Fibroblast of lung (primary cell): ENCODE results near the gene SLC35F3. TPM values are rescaled to one million over a fixed set of nuclear protein-coding genes. Genes with fewer than 3 reads are reported as not detected.

Experiments
- DNase-seq, 2 donors: peaks; one replicate each; pipeline versions ENCODE4 v3.0.0 to v3.0.0-alpha.2; 2010; ENCODE audit warnings: low read depth in 2 of 2
- H2AFZ ChIP-seq: 2 replicates; pipeline ENCODE4 v1.5.1; 2012; ENCODE audit warnings: low read length, control low read depth, inconsistent platforms
- H3K27ac ChIP-seq: 2 replicates; pipeline ENCODE4 v1.5.1; 2011; ENCODE audit warnings: low read length, control low read depth; ENCODE audit not compliant: insufficient read depth
- H3K27me3 ChIP-seq: 2 replicates; pipeline ENCODE4 v1.5.1; 2011; ENCODE audit warnings: mild to moderate bottlenecking, low read length; ENCODE audit not compliant: control insufficient read depth, insufficient read depth
- H3K36me3 ChIP-seq: 2 replicates; pipeline ENCODE4 v1.5.1; 2011; ENCODE audit warnings: low read length; ENCODE audit not compliant: control insufficient read depth, insufficient read depth
- H3K4me1 ChIP-seq: 2 replicates; pipeline ENCODE4 v1.5.1; 2011; ENCODE audit warnings: low read length; ENCODE audit not compliant: control insufficient read depth, insufficient read depth; ENCODE audit errors: extremely low read depth
- H3K4me2 ChIP-seq: 2 replicates; pipeline ENCODE4 v1.5.1; 2011; ENCODE audit warnings: low read length, control low read depth; ENCODE audit not compliant: insufficient read depth; ENCODE audit errors: extremely low read depth
- H3K4me3 ChIP-seq, 4 experiments: fragments of 200-600 bp in 1 of 4; sonication (generic) in 1 of 4; replicated peaks in 1 of 4; 2 replicates each; pipeline ENCODE4 v1.5.1; 2011 to 2016; ENCODE audit warnings: low read length in 4 of 4, low read depth in 3 of 4, mild to moderate bottlenecking in 3 of 4, control low read depth in 2 of 4, inconsistent platforms in 1 of 4, mixed read lengths in 1 of 4; ENCODE audit not compliant: insufficient read depth in 1 of 4; ENCODE audit errors: control extremely low read depth in 1 of 4
- H3K79me2 ChIP-seq: 2 replicates; pipeline ENCODE4 v1.5.1; 2012; ENCODE audit warnings: mild to moderate bottlenecking, low read length, inconsistent platforms; ENCODE audit not compliant: control insufficient read depth, insufficient read depth
- H3K9ac ChIP-seq: 2 replicates; pipeline ENCODE4 v1.5.1; 2011; ENCODE audit warnings: mild to moderate bottlenecking, low read length, control low read depth; ENCODE audit not compliant: insufficient read depth
- H3K9me3 ChIP-seq: 2 replicates; pipeline ENCODE4 v1.5.1; 2012; ENCODE audit warnings: low read depth, low read length; ENCODE audit not compliant: control insufficient read depth, insufficient read depth
- H4K20me1 ChIP-seq: 2 replicates; pipeline ENCODE4 v1.5.1; 2011; ENCODE audit warnings: low read length; ENCODE audit not compliant: control insufficient read depth, insufficient read depth; ENCODE audit errors: extremely low read depth
- CTCF ChIP-seq, 2 donors: IDR thresholded peaks in 1 of 2; conservative IDR thresholded peaks in 1 of 2; 1 replicate in 1 of 2; 2 replicates in 1 of 2; pipeline ENCODE4 v1.5.1; 2011 to 2012; ENCODE audit warnings: low read length in 2 of 2, control low read depth in 1 of 2, inconsistent platforms in 1 of 2, low read depth in 1 of 2, mild to moderate bottlenecking in 1 of 2
- polyA plus RNA-seq, 2 donors: library from polyadenylated mRNA; depleted of rRNA in 1 of 2; stranded (reverse) in 1 of 2; unstranded in 1 of 2; fragments of >200 nt; gene quantifications; 2 replicates each; pipeline ENCODE4 v1.2.1, GENCODE V29; 2011 to 2012; ENCODE audit warnings: missing spikeins in 1 of 2
- total RNA-seq: library from RNA; depleted of rRNA; stranded (reverse); fragments of >200 nt; gene quantifications from 2 replicates; pipeline ENCODE4 v1.2.1, GENCODE V29; 2014

The SLC35F3 gene
- total and polyA plus RNA-seq, 2 donors (not counting 1 experiment from before 2014, with no cell fraction given) = not detected

GRCh38 chr1:234373959-234374254 lies 469.4 kb downstream of the SLC35F3 start:
- TF ChIP-seq CTCF (conservative IDR thresholded peaks at IDR 0.05 in 1 of 2, IDR thresholded peaks at IDR 0.05 in 1 of 2; ENCODE audit: low read depth in 1 of 2, low read length in 2 of 2) = no peak
- H3K27ac ChIP-seq = peak overlapping the region; percentile 94
- H3K9ac ChIP-seq = peak overlapping the region; percentile 98
- no peaks in the 10 kb centered on the region for H3K4me1 ChIP-seq
- peak overlapping the region; percentile 56 to 96 (median 95) for H3K4me3 ChIP-seq
- DNase-seq = no peak
- no peaks in the 10 kb centered on the region for H3K9me3 ChIP-seq
- H3K4me2 ChIP-seq = peak overlapping the region; percentile 76
- H4K20me1 ChIP-seq = no peaks in the 10 kb centered on the region
- H3K36me3 ChIP-seq = peaks cover 10% of the 10 kb centered on the region
- H3K79me2 ChIP-seq = peaks cover 6% of the 10 kb centered on the region
- peak overlapping the region; percentile 81 for H2AFZ ChIP-seq
- H3K27me3 ChIP-seq = no peaks in the 10 kb centered on the region
